ENCODE results near the gene EPB41L1. TPM values are rescaled to one million over a fixed set of nuclear protein-coding genes. Genes with fewer than 3 reads are reported as not detected.

The EPB41L1 gene
- total and polyA plus RNA-seq, 2 experiments from 2014 or later = 24.1 to 48.7 TPM

- no peak for TF ChIP-seq NANOG (IDR thresholded peaks at IDR 0.05; ENCODE audit: borderline replicate concordance)
- no peak for TF ChIP-seq JUNB (IDR thresholded peaks at IDR 0.05; ENCODE audit: unreplicated experiment)
- TF ChIP-seq POLR2AphosphoS5 (IDR thresholded peaks at IDR 0.05; ENCODE audit: low read depth) = no peak
- TF ChIP-seq ZNF114 (CRISPR knock-in tag; IDR thresholded peaks at IDR 0.05) = no peak
- no peak for TF ChIP-seq ETS1 (IDR thresholded peaks at IDR 0.05)
Measured at GRCh38 chr20:36180323-36180722, 25.8 kb downstream of the EPB41L1 start (continued).

DNA sequence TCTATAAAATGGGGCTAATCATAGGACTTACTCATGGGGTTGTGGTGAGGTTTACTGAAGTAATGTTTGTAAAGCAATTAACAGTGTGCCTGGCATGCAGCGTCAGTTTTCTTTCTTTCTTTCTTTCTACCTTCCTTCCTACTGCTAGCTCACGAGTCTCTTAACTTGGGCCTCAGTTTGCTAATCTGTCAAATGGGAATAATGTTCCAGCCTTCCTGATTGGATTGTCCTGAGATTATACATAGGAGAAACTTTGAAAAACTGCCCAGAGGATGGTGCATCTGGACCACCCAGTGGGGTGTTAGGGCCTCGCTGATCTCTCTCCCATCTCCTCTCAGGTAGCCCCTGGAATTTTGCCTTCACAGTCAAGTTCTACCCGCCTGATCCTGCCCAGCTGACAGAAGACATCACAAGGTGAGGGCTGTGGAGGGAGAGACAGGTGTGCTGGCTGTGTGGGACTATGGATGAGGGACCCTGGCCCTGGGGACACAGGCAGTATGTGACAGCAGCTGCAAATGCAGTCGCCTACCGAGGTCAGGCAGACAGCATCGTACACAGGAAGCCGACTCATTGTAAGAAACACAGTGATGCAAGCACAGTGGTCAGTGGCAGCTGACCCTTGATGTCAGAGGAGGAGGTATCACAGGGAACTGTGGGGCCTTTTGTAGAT, 27.5 kb downstream of the EPB41L1 start:
- Mint-ChIP-seq H3K4me1 (no peaks in the 10 kb centered on the region), H3K9me3 (no peaks in the 10 kb centered on the region), H3K4me3 (no peak overlapping the region), H3K27ac (no peak overlapping the region), H3K36me3 (ENCODE audit: low read depth) (no peaks in the 10 kb centered on the region; the same call in 2 of the 3 replicates), H3K27me3 (ENCODE audit: insufficient read depth, low read depth, poor library complexity) (peaks cover 5% of the 10 kb centered on the region)
- Histone ChIP-seq H3K4me3 (no peak overlapping the region), H3K9me2 (ENCODE audit: insufficient read depth) (no peaks in the 10 kb centered on the region), H2AFZ (no peak overlapping the region), H3K27me3 (ENCODE audit: insufficient read depth) (no peaks in the 10 kb centered on the region), H3K36me3 (ENCODE audit: insufficient read depth) (no peaks in the 10 kb centered on the region), H3K27ac (ENCODE audit: low read depth) (no peak overlapping the region), H3F3A (replicated peaks; ENCODE audit: low read depth) (no peaks in the 10 kb centered on the region), H3K79me2 (replicated peaks; ENCODE audit: insufficient read depth) (no peaks in the 10 kb centered on the region), H3K4me1 (ENCODE audit: insufficient read depth) (no peaks in the 10 kb centered on the region), H3K4me2 (no peak overlapping the region), H4K20me1 (replicated peaks; ENCODE audit: insufficient read depth) (no peaks in the 10 kb centered on the region; the same call in 1 of the 2 replicates)
- no peak for DNase-seq (ENCODE audit: low spot score)
- no peak for ATAC-seq
- no peak for TF ChIP-seq CTCF (conservative IDR thresholded peaks at IDR 0.05; ENCODE audit: low read depth in 2 of 2)
- no peak for TF ChIP-seq ZNF331 (CRISPR knock-in tag; IDR thresholded peaks at IDR 0.05; ENCODE audit: low read depth)
- TF ChIP-seq REST (IDR thresholded peaks at IDR 0.05; ENCODE audit: unreplicated experiment) = no peak
- TF ChIP-seq POLR2AphosphoS5 (IDR thresholded peaks at IDR 0.05; ENCODE audit: low read depth) = no peak
- TF ChIP-seq NANOG (IDR thresholded peaks at IDR 0.05; ENCODE audit: borderline replicate concordance) = no peak
- TF ChIP-seq ETS1 (IDR thresholded peaks at IDR 0.05) = no peak
- no peak for TF ChIP-seq ZNF462 (CRISPR knock-in tag; IDR thresholded peaks at IDR 0.05)
- no peak for TF ChIP-seq CREB1 (CRISPR knock-in tag; IDR thresholded peaks at IDR 0.05; ENCODE audit: low read depth)
